Measurements from ENCODE around the gene ABHD12B.
"Not testable (repeated sequence)": the region's sequence is repeated elsewhere in the genome, so short reads cannot be mapped to it uniquely, and the experiment has no call there.

Gene ABHD12B

GRCh38 chr14:50935126-50936015 lies 63.5 kb downstream of the ABHD12B start:
- DNase-seq (ENCODE audit: low read depth), result no peak

GRCh38 chr14:50936016-50936340 lies 64.1 kb downstream of the ABHD12B start:
- no peak for DNase-seq (ENCODE audit: low read depth)

GRCh38 chr14:50936882-50937281 lies 65.0 kb downstream of the ABHD12B start:
- DNase-seq (ENCODE audit: low read depth), result no peak

- no peak for DNase-seq (ENCODE audit: low read depth)
Observed at GRCh38 chr14:50937325-50937724, 65.5 kb downstream of the ABHD12B start.

GRCh38 chr14:50937800-50938199 lies 65.9 kb downstream of the ABHD12B start:
- no peak for DNase-seq (ENCODE audit: low read depth)

GRCh38 chr14:50941151-50941550 lies 69.3 kb downstream of the ABHD12B start:
- no peak for DNase-seq (ENCODE audit: low read depth)

- DNase-seq (ENCODE audit: low read depth), result not testable (repeated sequence)
Observed at GRCh38 chr14:50941638-50942037, 69.8 kb downstream of the ABHD12B start.

GRCh38 chr14:50943261-50943942 lies 71.5 kb downstream of the ABHD12B start:
- no peak for DNase-seq (ENCODE audit: low read depth)

- DNase-seq (ENCODE audit: low read depth), result peak; percentile 6
Observed at GRCh38 chr14:50943943-50944646, 72.2 kb downstream of the ABHD12B start, which contains the start of gene PYGL. Gene PYGL, minus strand, starts transcription at chr14:50944483. Its CDS starts 80 bp downstream, at chr14:50944403.

GRCh38 chr14:50944647-50945413 lies 73.0 kb downstream of the ABHD12B start:
- no peak for DNase-seq (ENCODE audit: low read depth)

- DNase-seq (ENCODE audit: low read depth), result no peak
Observed at GRCh38 chr14:50946234-50946935, 74.5 kb downstream of the ABHD12B start.

- DNase-seq (ENCODE audit: low read depth), result no peak
Observed at GRCh38 chr14:50947446-50947845, 75.6 kb downstream of the ABHD12B start.

GRCh38 chr14:50948205-50948604 lies 76.4 kb downstream of the ABHD12B start:
- DNase-seq (ENCODE audit: low read depth), result no peak

- DNase-seq (ENCODE audit: low read depth), result no peak
Observed at GRCh38 chr14:50951032-50951431, 79.2 kb downstream of the ABHD12B start.

GRCh38 chr14:50953502-50953901 lies 81.6 kb downstream of the ABHD12B start:
- no peak for DNase-seq (ENCODE audit: low read depth)
